Measurements from ENCODE around the gene CCL4.

- TF ChIP-seq PKNOX1 (IDR thresholded peaks at IDR 0.05) (no peak), FOXM1 (IDR thresholded peaks at IDR 0.05; ENCODE audit: borderline replicate concordance) (no peak), ZNF384 (IDR thresholded peaks at IDR 0.05) (no peak), CTBP1 (IDR thresholded peaks at IDR 0.05; ENCODE audit: borderline replicate concordance) (no peak), SUZ12 (IDR thresholded peaks at IDR 0.05) (no peak), TARDBP (IDR thresholded peaks at IDR 0.05) (no peak), FOXA1 (IDR thresholded peaks at IDR 0.05) (no peak), L3MBTL2 (conservative IDR thresholded peaks at IDR 0.05) (no peak), NFRKB (IDR thresholded peaks at IDR 0.05) (no peak), HDGF (IDR thresholded peaks at IDR 0.05; ENCODE audit: borderline replicate concordance) (no peak), LEF1 (IDR thresholded peaks at IDR 0.05; ENCODE audit: borderline replicate concordance) (no peak), BHLHE40 (IDR thresholded peaks at IDR 0.05; ENCODE audit: borderline replicate concordance) (no peak)
Observed at GRCh38 chr17:36092230-36092629, 11.4 kb upstream of the CCL4 start.

Measured in HEK293T (cell line).